Activated T-cell treated with anti-CD3 and anti-CD28 coated beads, Interleukin-2, amount 50 U/mL, for 72 hours (primary cell): ENCODE data around the gene OR5AC2. TPM values are rescaled to one million over a fixed set of nuclear protein-coding genes. Genes with fewer than 3 reads are reported as not detected.

Source experiments
- ATAC-seq, 2 donors: fragments of 150-1000 bp; cut with Tn5 transposase; replicated peaks in 1 of 2; 2 replicates each; pipeline ENCODE4 v1.10.0; 2021; ENCODE audit warnings: moderate library complexity in 2 of 2, mild to moderate bottlenecking in 1 of 2
- DNase-seq, 2 donors: peaks; one replicate each; pipeline ENCODE4 v3.0.0; 2021 to 2022; ENCODE audit warnings: mixed read lengths in 1 of 2
- H3K27ac Mint-ChIP-seq: one replicate; pipeline ENCODE4 v1.8.0; 2022; ENCODE audit warnings: mild to moderate bottlenecking, moderate library complexity, mixed read lengths
- H3K27me3 Mint-ChIP-seq: one replicate; pipeline ENCODE4 v1.8.0; 2022; ENCODE audit warnings: low read depth, mixed read lengths
- H3K36me3 Mint-ChIP-seq, 2 donors: one replicate each; pipeline ENCODE4 v1.8.0; 2022; ENCODE audit warnings: mixed read lengths in 2 of 2, mild to moderate bottlenecking in 1 of 2; ENCODE audit not compliant: insufficient read depth in 2 of 2
- H3K4me1 Mint-ChIP-seq: one replicate; pipeline ENCODE4 v1.8.0; 2022; ENCODE audit warnings: low read depth, mixed read lengths
- H3K4me3 Mint-ChIP-seq, 2 donors: one replicate each; pipeline ENCODE4 v1.8.0; 2022; ENCODE audit warnings: mild to moderate bottlenecking in 2 of 2, mixed read lengths in 2 of 2, moderate library complexity in 2 of 2
- H3K9me3 Mint-ChIP-seq, 2 donors: one replicate each; pipeline ENCODE4 v1.8.0; 2022; ENCODE audit warnings: mixed read lengths in 2 of 2
- total RNA-seq, 2 donors: library from RNA; stranded (reverse); gene quantifications; one replicate each; pipeline ENCODE4 v1.2.3, GENCODE V29; 2022

Gene OR5AC2
- total RNA-seq, 2 donors from 2014 or later = not detected

DNA sequence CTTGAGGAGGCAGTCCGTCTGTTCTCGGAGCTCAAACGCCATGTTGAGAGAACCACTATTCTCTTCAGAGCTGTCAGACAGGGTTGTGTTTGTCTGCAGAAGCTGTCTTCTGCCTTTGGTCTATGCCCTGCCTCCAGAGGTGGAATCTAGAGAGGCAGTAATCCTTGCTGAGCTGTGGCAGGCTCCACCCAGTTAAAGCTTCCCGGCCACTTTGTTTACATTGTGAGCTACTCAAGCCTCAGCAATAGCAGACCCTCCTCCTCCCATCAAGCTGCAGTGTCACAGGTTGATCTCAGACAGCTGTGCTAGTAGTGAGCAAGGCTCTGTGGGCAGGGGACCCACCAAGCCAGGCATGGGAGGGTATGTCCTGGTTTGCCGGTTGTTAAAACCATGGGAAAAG is 8.9 kb downstream of the OR5AC2 start:
- no peaks in the 10 kb centered on the region for H3K4me1 Mint-ChIP-seq
- no peak overlapping the region for H3K4me3 Mint-ChIP-seq
- H3K27ac Mint-ChIP-seq = no peak overlapping the region
- H3K9me3 Mint-ChIP-seq = peaks cover 0 to 3% of the 10 kb centered on the region in 2 donors
- H3K27me3 Mint-ChIP-seq = no peaks in the 10 kb centered on the region
- no peak for ATAC-seq
- no peaks in the 10 kb centered on the region for H3K36me3 Mint-ChIP-seq
- DNase-seq = no peak

DNA sequence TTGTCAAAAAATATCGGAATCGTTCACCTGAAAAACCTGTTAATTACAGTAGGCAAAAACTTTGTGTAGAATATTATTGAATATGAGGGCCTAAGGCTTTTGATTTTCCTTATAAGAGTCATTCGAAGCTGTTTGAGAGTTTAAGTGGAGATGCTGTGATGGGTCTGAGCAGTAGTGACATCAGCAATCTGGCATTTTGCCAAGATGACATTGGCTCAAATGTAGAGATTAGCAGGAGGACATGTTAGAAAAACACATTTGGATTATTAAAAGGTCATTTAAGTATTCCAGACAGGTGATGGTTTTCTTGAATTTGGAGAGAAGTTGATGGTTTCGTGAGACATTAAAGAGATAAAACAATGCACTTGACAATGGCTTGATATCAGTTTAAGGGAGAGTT is 12.9 kb downstream of the OR5AC2 start:
- no peaks in the 10 kb centered on the region for H3K36me3 Mint-ChIP-seq

DNA sequence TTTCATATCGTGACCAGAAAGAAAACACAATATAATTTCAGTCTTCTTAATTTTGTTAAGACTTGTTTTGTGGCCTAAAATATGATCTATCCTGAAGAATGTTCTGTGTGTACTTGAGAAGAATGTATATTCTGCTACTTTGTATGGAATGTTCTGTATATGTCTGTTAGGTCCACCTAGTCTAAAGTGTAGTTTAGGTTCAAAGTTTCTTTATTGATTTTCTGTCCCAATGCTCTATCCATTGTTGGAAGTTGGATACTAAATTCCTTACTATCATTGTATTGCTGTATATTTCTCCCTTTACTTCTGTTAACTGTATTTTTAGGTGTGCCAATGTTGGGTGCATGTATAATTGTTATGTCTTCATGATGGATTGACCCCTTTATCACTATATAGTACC is 21.2 kb downstream of the OR5AC2 start:
- H3K27me3 Mint-ChIP-seq = no peaks in the 10 kb centered on the region
- no peak for ATAC-seq
- no peaks in the 10 kb centered on the region for H3K36me3 Mint-ChIP-seq
- no peaks in the 10 kb centered on the region for H3K4me1 Mint-ChIP-seq
- H3K4me3 Mint-ChIP-seq = no peak overlapping the region
- H3K27ac Mint-ChIP-seq = no peak overlapping the region
- no peaks in the 10 kb centered on the region for H3K9me3 Mint-ChIP-seq
- DNase-seq = no peak

More for the DNA sequence above, 12.9 kb downstream of the OR5AC2 start:
- no peak overlapping the region for H3K27ac Mint-ChIP-seq
- DNase-seq (no peak), ATAC-seq (no peak)
- no peaks in the 10 kb centered on the region for H3K9me3 Mint-ChIP-seq
- H3K4me3 Mint-ChIP-seq = no peak overlapping the region
- H3K27me3 Mint-ChIP-seq = no peaks in the 10 kb centered on the region
- H3K4me1 Mint-ChIP-seq = no peaks in the 10 kb centered on the region

DNA sequence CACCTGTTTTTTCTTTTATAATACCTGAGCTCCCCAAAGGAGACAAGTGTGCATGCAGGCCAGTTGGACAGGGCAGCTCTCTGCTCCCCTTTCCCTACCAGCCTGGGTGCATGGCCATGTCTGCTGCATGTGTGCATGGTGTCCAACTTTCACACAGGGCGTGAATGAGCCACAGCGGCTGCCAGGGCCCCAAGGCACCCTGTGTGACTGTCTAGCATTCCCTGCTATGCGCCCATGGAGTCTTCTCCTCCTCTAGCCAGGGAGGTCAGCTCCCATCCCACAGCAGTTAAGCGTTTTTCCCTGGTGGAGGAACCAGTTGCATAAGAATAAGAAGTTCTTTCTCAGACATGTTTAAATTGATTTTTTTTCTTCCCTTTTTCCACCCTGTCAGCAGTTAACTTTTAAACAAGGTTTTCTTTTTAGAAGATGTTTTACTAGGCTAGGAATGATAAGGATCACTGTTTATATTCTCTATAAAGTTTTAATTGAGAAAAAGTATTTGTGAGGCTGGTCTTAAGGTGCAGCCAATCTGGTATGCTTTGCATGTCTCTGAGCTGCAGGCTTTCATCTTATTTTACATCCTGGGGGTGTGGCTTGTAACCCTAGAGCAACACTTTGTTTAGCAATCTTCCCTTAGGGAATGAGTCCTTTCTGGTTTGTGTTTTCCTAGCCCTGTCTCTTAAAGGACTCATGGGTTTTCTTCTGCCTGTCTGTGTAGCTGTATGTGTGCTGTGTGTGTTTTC is 23.0 kb downstream of the OR5AC2 start:
- no peaks in the 10 kb centered on the region for H3K4me1 Mint-ChIP-seq
- H3K27ac Mint-ChIP-seq = no peak overlapping the region
- H3K4me3 Mint-ChIP-seq = no peak overlapping the region
- H3K9me3 Mint-ChIP-seq = no peaks in the 10 kb centered on the region
- H3K27me3 Mint-ChIP-seq = no peaks in the 10 kb centered on the region
- no peaks in the 10 kb centered on the region for H3K36me3 Mint-ChIP-seq
- no peak for ATAC-seq
- no peak for DNase-seq

DNA sequence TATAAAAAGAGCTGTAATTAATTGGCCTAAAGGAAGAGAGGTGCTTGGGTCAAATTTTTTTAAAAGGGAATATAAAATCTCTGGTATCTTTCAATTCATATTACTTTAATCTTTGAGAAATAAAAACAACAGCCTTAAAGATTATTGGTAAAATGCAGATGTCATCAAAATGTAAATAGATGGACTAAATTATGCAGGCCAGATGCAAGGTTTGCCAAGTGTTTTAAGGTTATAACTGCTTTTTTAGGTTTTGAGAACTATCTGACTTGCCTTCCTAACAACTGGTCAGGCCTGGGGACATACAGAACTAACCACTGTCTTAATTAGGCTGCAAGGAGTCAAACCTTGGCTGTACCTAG is 23.6 kb downstream of the OR5AC2 start:
- ATAC-seq (no peak), DNase-seq (no peak)
- H3K9me3 Mint-ChIP-seq = no peaks in the 10 kb centered on the region
- no peaks in the 10 kb centered on the region for H3K4me1 Mint-ChIP-seq
- no peaks in the 10 kb centered on the region for H3K27me3 Mint-ChIP-seq
- H3K4me3 Mint-ChIP-seq = no peak overlapping the region
- H3K36me3 Mint-ChIP-seq = no peaks in the 10 kb centered on the region
- H3K27ac Mint-ChIP-seq = no peak overlapping the region

DNA sequence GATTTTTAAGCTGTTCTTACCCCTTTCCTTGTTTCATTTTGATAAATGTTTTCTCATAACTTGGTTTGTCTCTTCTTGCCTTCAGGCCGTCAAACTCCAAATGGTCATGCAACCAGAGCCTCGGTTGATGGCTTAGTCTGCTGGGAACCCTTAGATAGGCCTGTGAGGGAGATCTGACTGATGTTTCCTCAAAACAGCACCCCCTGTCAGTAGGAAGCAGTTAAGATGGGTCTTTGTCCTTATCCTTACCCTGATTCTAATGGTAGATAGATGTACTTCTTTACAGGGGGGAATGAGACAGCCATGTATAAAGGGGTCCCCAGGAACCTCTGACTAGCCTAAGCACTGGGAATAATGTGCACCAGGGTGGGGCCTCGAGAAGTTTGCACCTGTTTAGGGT is 27.3 kb downstream of the OR5AC2 start:
- Mint-ChIP-seq H3K4me1 (no peaks in the 10 kb centered on the region), H3K27ac (no peak overlapping the region), H3K9me3 (no peaks in the 10 kb centered on the region), H3K4me3 (no peak overlapping the region), H3K36me3 (no peaks in the 10 kb centered on the region), H3K27me3 (peaks cover 20% of the 10 kb centered on the region)
- ATAC-seq (no peak), DNase-seq (no peak)

DNA sequence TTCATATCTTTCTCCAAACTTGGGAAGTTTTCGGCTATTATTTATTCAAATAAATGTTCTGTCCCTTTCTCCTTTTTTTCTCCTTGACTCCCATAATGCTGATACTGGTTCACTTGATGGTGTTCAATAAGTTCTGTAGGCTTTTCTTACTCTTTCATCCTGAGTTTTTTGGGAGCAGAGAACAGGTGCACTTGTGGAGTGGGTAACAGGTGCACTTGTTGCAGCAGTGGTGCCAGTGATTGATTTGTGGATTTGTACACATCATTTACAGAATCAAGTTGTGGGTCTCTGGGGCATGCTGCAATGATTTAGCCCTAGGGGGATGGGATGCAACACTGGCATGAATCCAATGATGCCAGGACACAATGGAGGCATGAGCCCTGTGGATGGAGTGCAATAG is 28.7 kb downstream of the OR5AC2 start:
- H3K4me1 Mint-ChIP-seq = no peaks in the 10 kb centered on the region
- no peak for DNase-seq

DNA sequence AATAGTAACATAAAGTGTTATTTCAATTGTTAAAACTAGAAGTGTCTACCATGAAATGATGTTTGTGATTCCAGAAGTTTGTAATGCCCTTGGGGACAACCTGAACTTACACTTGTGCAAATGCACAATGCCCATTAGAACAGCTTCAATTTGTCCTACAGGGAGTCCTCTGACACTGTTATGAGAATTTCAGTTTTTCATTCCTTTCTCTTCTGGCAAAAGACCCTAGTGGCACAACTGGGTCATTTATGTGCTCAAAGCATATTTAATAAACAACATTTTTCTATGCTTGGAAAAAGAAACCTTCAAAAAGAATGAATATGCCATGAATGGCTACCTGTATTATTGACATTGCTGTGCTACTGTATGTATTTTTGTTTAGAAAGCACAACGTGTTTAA is 43.4 kb downstream of the OR5AC2 start, which contains the start of gene OR5H1:
Gene OR5H1 (plus strand): TSS at position 301 of the 400 bp plus-strand sequence. CDS start 1,977 bp downstream, outside the sequence.
- H3K4me1 Mint-ChIP-seq = no peaks in the 10 kb centered on the region
- ATAC-seq (no peak), DNase-seq (no peak)
- no peaks in the 10 kb centered on the region for H3K27me3 Mint-ChIP-seq
- no peaks in the 10 kb centered on the region for H3K36me3 Mint-ChIP-seq
- H3K27ac Mint-ChIP-seq = no peak within 1 kb of the TSS
- H3K4me3 Mint-ChIP-seq = no peak within 1 kb of the TSS
- H3K9me3 Mint-ChIP-seq = no peaks in the 10 kb centered on the region

More for the DNA sequence above, 28.7 kb downstream of the OR5AC2 start:
- Mint-ChIP-seq H3K27ac (no peak overlapping the region), H3K36me3 (no peaks in the 10 kb centered on the region), H3K4me3 (no peak overlapping the region), H3K9me3 (no peaks in the 10 kb centered on the region), H3K27me3 (peaks cover 20% of the 10 kb centered on the region)
- ATAC-seq = no peak

DNA sequence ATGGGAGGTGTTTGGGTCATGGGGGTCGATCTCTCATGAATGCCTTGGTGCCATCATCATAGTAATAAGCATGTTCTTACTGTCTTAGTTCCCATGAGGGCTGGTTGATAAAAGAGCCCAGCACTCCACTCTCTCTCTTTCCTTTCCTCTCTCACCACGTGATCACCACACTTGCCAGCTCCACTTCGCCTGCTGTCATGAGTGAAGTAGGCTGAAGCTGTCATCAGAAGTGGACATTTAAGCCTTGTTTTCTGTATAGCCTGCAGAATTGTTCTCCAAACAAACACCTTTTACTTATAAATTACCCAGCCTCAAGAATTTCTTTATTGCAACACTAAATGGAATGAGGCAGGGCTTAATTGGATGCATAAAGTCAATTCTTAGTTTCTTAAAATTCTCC is 49.7 kb downstream of the OR5AC2 start:
- Mint-ChIP-seq H3K9me3 (no peaks in the 10 kb centered on the region), H3K27me3 (no peaks in the 10 kb centered on the region), H3K27ac (no peak overlapping the region), H3K4me1 (no peaks in the 10 kb centered on the region), H3K36me3 (no peaks in the 10 kb centered on the region), H3K4me3 (no peak overlapping the region)
- no peak for DNase-seq
- ATAC-seq = no peak

Other genes with a start within 250 kb of the OR5AC2 start
- 10 to 100 TPM; 32.8 to 37.8 TPM for gene RIOX2, start 114.7 kb upstream of the OR5AC2 start, total RNA-seq
- not detected for gene GABRR3, start 51.9 kb upstream of the OR5AC2 start, total RNA-seq
- not detected for gene OR5H1, start 43.5 kb downstream of the OR5AC2 start, total RNA-seq
- not detected for gene OR5H14, start 60.3 kb downstream of the OR5AC2 start, total RNA-seq
- not detected for gene OR5H15, start 79.5 kb downstream of the OR5AC2 start, total RNA-seq
- gene OR5H6, start 177.1 kb downstream of the OR5AC2 start, total RNA-seq = not detected
- gene OR5H2, start 195.3 kb downstream of the OR5AC2 start, total RNA-seq = not detected